Left renal pelvis (tissue), 4 donors: ENCODE results near the gene LRRC10B. TPM values are rescaled to one million over a fixed set of nuclear protein-coding genes. Genes with fewer than 3 reads are reported as not detected.

Experiments used
- polyA plus RNA-seq, 4 donors: library from polyadenylated mRNA; unstranded; fragments of 120-200 nt; gene quantifications; one replicate each; pipeline ENCODE4 v1.2.1, GENCODE V29; 2013; ENCODE audit not compliant: insufficient read length in 4 of 4

The LRRC10B gene
- polyA plus RNA-seq, 4 donors: 1.2 to 3.0 (median 1.5) TPM

Other genes starting within 250 kb of the LRRC10B start
- gene VWCE, start 213.4 kb upstream of the LRRC10B start, polyA plus RNA-seq: 1 to 10 TPM; 1.5 to 4.1 (median 2.9) TPM
- 100 to 1,000 TPM; 160 to 225 (median 204) TPM for gene DDB1, start 175.6 kb upstream of the LRRC10B start, polyA plus RNA-seq
- gene TKFC, start 175.5 kb upstream of the LRRC10B start, polyA plus RNA-seq: 10 to 100 TPM; 28.0 to 63.9 (median 48.7) TPM
- gene CYB561A3, start 146.9 kb upstream of the LRRC10B start, polyA plus RNA-seq: 10 to 100 TPM; 26.6 to 32.9 (median 28.6) TPM
- 10 to 100 TPM; 39.4 to 50.7 (median 46.1) TPM for gene TMEM138, start 146.4 kb upstream of the LRRC10B start, polyA plus RNA-seq
- 10 to 100 TPM; 32.9 to 36.3 (median 35.3) TPM for gene TMEM216, start 116.2 kb upstream of the LRRC10B start, polyA plus RNA-seq
- 100 to 1,000 TPM; 101 to 119 (median 104) TPM for gene CPSF7, start 78.8 kb upstream of the LRRC10B start, polyA plus RNA-seq
- 10 to 100 TPM; 44.6 to 60.7 (median 45.9) TPM for gene SDHAF2, start 78.6 kb upstream of the LRRC10B start, polyA plus RNA-seq
- 1 to 10 TPM; 1.2 to 7.3 (median 5.7) TPM for gene SYT7, start 72.3 kb downstream of the LRRC10B start, polyA plus RNA-seq
- 1 to 10 TPM; 3.0 to 4.2 (median 3.3) TPM for gene DAGLA, start 171.6 kb downstream of the LRRC10B start, polyA plus RNA-seq
- gene MYRF, start 243.9 kb downstream of the LRRC10B start, polyA plus RNA-seq: 10 to 100 TPM in 3 of 4 donors, 1 to 10 TPM in 1; 7.9 to 26.7 (median 20.9) TPM